HG03064 (cell line): Measurements from ENCODE around the gene ADRB2.

Experiments
- ATAC-seq: cut with Tn5 transposase; IDR thresholded peaks from one replicate; pipeline ENCODE4 v1.9.1; 2021; ENCODE audit warnings: low read depth; ENCODE audit not compliant: unreplicated experiment

The ADRB2 gene

GRCh38 chr5:148804393-148804792 lies 22.0 kb upstream of the ADRB2 start:
- ATAC-seq: no peak

GRCh38 chr5:148805326-148806290 lies 20.8 kb upstream of the ADRB2 start:
- ATAC-seq: peak; percentile 34

- no peak for ATAC-seq
Observed at GRCh38 chr5:148806520-148806931, 19.9 kb upstream of the ADRB2 start.

- no peak for ATAC-seq
Observed at GRCh38 chr5:148807851-148808250, 18.6 kb upstream of the ADRB2 start.

- peak; percentile 56 for ATAC-seq
Observed at GRCh38 chr5:148808864-148809642, 17.4 kb upstream of the ADRB2 start.

- ATAC-seq: no peak
Observed at GRCh38 chr5:148809781-148810524, 16.5 kb upstream of the ADRB2 start.

GRCh38 chr5:148810823-148811222 lies 15.6 kb upstream of the ADRB2 start:
- no peak for ATAC-seq

- ATAC-seq: no peak
Observed at GRCh38 chr5:148811756-148812155, 14.7 kb upstream of the ADRB2 start.

- ATAC-seq: no peak
Observed at GRCh38 chr5:148815086-148815485, 11.3 kb upstream of the ADRB2 start.

- no peak for ATAC-seq
Observed at GRCh38 chr5:148815578-148815977, 10.8 kb upstream of the ADRB2 start.

- ATAC-seq: no peak
Observed at GRCh38 chr5:148816357-148816756, 10.1 kb upstream of the ADRB2 start.

- ATAC-seq: no peak
Observed at GRCh38 chr5:148816782-148817181, 9.6 kb upstream of the ADRB2 start.

- no peak for ATAC-seq
Observed at GRCh38 chr5:148817606-148818005, 8.8 kb upstream of the ADRB2 start.

GRCh38 chr5:148820461-148821395 lies 5.7 kb upstream of the ADRB2 start:
- ATAC-seq: no peak

- no peak for ATAC-seq
Observed at GRCh38 chr5:148823871-148824270, 2.5 kb upstream of the ADRB2 start.

GRCh38 chr5:148825716-148826052 lies 727 bp upstream of the ADRB2 start:
- ATAC-seq: no peak

GRCh38 chr5:148826739-148827070 lies 294 bp downstream of the ADRB2 start:
- no peak for ATAC-seq

- ATAC-seq: no peak
Observed at GRCh38 chr5:148827723-148828122, 1.3 kb downstream of the ADRB2 start.

- no peak for ATAC-seq
Observed at GRCh38 chr5:148828511-148829247, 2.3 kb downstream of the ADRB2 start.
